HL-60 (cell line): ENCODE data around the gene TYR.
"Not testable (repeated sequence)": the region's sequence is repeated elsewhere in the genome, so short reads cannot be mapped to it uniquely, and the experiment has no call there.

Source experiments
- CTCF ChIP-seq: IDR thresholded peaks from one replicate; pipeline ENCODE4 v1.5.1; 2011; ENCODE audit warnings: low read length, control low read depth, inconsistent platforms; ENCODE audit not compliant: insufficient read depth
- GABPA ChIP-seq: IDR thresholded peaks from 2 replicates; pipeline ENCODE4 v1.6.1; 2012; ENCODE audit warnings: low read depth
- POLR2AphosphoS5 ChIP-seq: IDR thresholded peaks from 2 replicates; pipeline ENCODE4 v1.6.1; 2012; ENCODE audit warnings: low read depth
- REST ChIP-seq: IDR thresholded peaks from 2 replicates; pipeline ENCODE4 v1.6.1; 2012; ENCODE audit warnings: low read depth; ENCODE audit not compliant: insufficient replicate concordance
- SPI1 ChIP-seq: IDR thresholded peaks from 2 replicates; pipeline ENCODE4 v1.6.1; 2012; ENCODE audit warnings: low read depth, mild to moderate bottlenecking, borderline replicate concordance

DNA sequence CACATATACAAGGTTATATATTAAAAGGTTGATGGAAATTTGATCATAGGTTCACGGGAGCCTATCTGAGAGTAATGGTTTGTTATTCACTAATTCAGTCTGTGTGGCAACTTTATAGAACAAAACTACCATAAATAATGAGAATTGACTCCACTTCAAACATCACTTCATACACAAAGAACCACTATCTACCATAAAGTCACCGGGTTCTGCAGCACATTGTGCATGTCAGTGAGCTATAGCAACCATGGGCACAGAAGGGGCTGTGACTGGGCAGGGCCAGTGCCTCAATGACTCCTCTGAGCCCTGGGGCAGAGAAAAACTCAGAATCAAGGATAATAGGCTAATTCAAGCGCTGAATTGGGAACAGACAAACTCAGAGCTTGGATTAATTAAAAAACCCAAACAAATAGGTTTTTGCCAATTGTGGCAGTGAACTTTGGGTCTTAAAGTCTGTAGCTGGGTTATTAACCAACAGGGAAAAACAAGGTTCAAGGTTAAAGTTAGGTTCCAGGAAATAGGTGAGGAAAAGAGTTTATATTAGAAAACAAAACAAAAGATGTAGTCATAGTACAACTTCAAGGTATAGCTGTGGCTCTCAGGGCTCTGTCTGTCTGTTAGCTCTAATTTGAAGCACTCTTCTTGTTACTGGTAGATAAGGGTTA is 131.8 kb downstream of the TYR start:
- not testable (repeated sequence) for TF ChIP-seq CTCF, REST, GABPA, POLR2AphosphoS5, SPI1
